PC-9 (cell line): Measurements from ENCODE around the gene ACACA.

ENCODE experiments used
- EZH2 ChIP-seq: fragments of 200-600 bp; sonication (generic); IDR thresholded peaks from 2 replicates; pipeline ENCODE4 v1.8.0; 2017; ENCODE audit warnings: antibody characterized with exemption, low read depth
- TF ChIP-seq, protein P1 (sequence below): fragments of 200-600 bp; sonication (generic); conservative IDR thresholded peaks from 2 replicates; pipeline ENCODE4 v1.6.1; 2017; ENCODE audit warnings: mixed run types, antibody characterized with exemption, mild to moderate bottlenecking, moderate library complexity

DNA sequence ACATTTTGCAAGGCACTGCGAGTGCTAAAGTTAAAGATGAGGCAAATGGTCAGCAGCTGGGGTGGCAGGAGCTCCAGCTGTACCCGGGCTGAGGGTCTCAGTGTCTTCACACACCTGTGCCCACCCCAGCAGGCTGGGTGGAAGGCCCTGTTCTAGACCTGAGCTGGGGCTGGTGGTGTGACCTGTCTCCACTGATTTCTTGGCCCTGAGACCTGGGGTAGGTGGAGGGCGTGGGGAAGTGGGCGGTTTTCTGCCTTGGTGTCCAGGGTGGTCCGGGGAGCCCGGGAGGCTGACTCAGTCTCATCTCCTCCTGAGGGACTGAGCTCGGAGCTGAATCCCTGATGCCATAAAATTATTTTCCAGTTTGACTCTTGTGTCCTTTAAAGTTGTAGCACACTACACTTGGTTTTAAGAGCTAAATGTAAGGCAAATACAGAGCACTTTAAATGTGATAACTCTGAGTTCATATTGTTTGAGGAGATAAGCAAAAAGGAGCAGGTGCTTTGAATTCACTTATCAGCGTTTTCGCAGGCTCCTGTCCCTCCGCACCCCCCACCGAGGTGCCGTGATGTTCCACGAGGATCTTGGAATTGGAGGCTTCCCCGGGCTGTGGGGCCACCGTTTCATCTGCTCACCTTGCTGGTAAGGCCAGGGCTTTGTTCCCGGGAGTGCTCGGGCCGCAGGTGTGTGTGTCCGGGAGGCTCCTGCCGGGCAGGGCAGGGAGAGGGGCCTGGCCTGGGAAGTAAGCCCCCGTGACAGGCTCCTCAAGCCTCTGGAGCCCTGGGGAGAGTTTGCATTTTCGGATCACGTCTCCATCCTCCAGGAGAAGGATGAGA lies 340.9 kb downstream of the ACACA start:
- TF ChIP-seq, protein P1, sequence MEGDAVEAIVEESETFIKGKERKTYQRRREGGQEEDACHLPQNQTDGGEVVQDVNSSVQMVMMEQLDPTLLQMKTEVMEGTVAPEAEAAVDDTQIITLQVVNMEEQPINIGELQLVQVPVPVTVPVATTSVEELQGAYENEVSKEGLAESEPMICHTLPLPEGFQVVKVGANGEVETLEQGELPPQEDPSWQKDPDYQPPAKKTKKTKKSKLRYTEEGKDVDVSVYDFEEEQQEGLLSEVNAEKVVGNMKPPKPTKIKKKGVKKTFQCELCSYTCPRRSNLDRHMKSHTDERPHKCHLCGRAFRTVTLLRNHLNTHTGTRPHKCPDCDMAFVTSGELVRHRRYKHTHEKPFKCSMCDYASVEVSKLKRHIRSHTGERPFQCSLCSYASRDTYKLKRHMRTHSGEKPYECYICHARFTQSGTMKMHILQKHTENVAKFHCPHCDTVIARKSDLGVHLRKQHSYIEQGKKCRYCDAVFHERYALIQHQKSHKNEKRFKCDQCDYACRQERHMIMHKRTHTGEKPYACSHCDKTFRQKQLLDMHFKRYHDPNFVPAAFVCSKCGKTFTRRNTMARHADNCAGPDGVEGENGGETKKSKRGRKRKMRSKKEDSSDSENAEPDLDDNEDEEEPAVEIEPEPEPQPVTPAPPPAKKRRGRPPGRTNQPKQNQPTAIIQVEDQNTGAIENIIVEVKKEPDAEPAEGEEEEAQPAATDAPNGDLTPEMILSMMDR, result no peak
- TF ChIP-seq EZH2, result no peak
